GM12878 (cell line): ENCODE results near the gene ITCH. TPM values are rescaled to one million over a fixed set of nuclear protein-coding genes. Genes with fewer than 3 reads are reported as not detected.

ENCODE experiments used
- ATAC-seq: fragments of 200-7000 bp; cut with Tn5 transposase; 3 replicates; pipeline ENCODE4 v1.9.1; 2020; ENCODE audit warnings: mild to moderate bottlenecking, moderate library complexity
- BruUV-seq: library from RNA; stranded (reverse); fragments of 400-500 nt; replicated peaks from 2 replicates; lab custom pipeline; 2021; lab: Mats Ljungman, UMichigan
- CTCF ChIA-PET: fragments of 300-600 bp; sonication (Branson Sonifier 250); formaldehyde crosslinking; extraction: SDS; loops from one replicate; lab custom pipeline; 2021; ENCODE audit warnings: inconsistent platforms; lab: Yijun Ruan, JAX
- POLR2A ChIA-PET: fragments of 350-600 bp; formaldehyde crosslinking; extraction: SDS; loops from one replicate; lab custom pipeline; 2021; ENCODE audit warnings: inconsistent platforms; lab: Charles Lee
- RAD21 ChIA-PET: fragments of 300-600 bp; sonication (Branson Sonifier 250); formaldehyde crosslinking; loops from one replicate; lab custom pipeline; 2023; ENCODE audit warnings: antibody characterized with exemption; ENCODE audit not compliant: unreplicated experiment; lab: Charles Lee
- SMC1A ChIA-PET: fragments of 300-600 bp; sonication (Branson Sonifier 250); formaldehyde crosslinking; loops from one replicate; lab custom pipeline; 2023; ENCODE audit not compliant: unreplicated experiment, uncharacterized antibody; lab: Charles Lee
- DNase-seq: peaks from one replicate; pipeline ENCODE4 v3.0.0-alpha.2; 2011; ENCODE audit warnings: low read depth, low spot score
- FAIRE-seq: peaks from 3 replicates; lab custom pipeline; 2011; peaks lifted over from hg19 to GRCh38; lab: Jason Lieb, UNC
- H2AFZ ChIP-seq: 2 replicates; pipeline ENCODE4 v1.6.0; 2011; ENCODE audit warnings: low read depth, low read length, control low read depth; ENCODE audit not compliant: control insufficient read depth
- H3K27ac ChIP-seq: 2 replicates; pipeline ENCODE4 v1.5.1; 2011; ENCODE audit warnings: control low read depth; ENCODE audit not compliant: control insufficient read depth, insufficient read depth
- H3K27me3 ChIP-seq, 2 experiments: replicated peaks in 1 of 2; 2 replicates each; pipeline versions ENCODE4 v1.6.0 to v1.6.1; 2011; ENCODE audit warnings: low read length in 1 of 2; ENCODE audit not compliant: control insufficient read depth in 2 of 2, insufficient read depth in 2 of 2
- H3K36me3 ChIP-seq, 2 experiments: 2 replicates each; pipeline ENCODE4 v1.5.1; 2011; ENCODE audit warnings: low read length in 1 of 2; ENCODE audit not compliant: control insufficient read depth in 2 of 2, insufficient read depth in 2 of 2
- H3K4me1 ChIP-seq: 2 replicates; pipeline ENCODE4 v1.6.1; 2011; ENCODE audit warnings: mild to moderate bottlenecking, low read length, moderate library complexity, mixed read lengths; ENCODE audit not compliant: control insufficient read depth, insufficient read depth
- H3K4me2 ChIP-seq: 2 replicates; pipeline ENCODE4 v1.6.0; 2011; ENCODE audit warnings: control low read depth; ENCODE audit not compliant: control insufficient read depth, insufficient read depth
- H3K4me3 ChIP-seq: fragments of 200-600 bp; sonication (generic); 2 replicates; pipeline ENCODE4 v1.5.1; 2016
- H3K79me2 ChIP-seq: 2 replicates; pipeline ENCODE4 v1.6.0; 2011; ENCODE audit warnings: low read length; ENCODE audit not compliant: control insufficient read depth, insufficient read depth
- H3K9ac ChIP-seq: 2 replicates; pipeline ENCODE4 v1.8.0; 2011; ENCODE audit warnings: low read length, control low read depth, mixed read lengths; ENCODE audit not compliant: control insufficient read depth, insufficient read depth
- H3K9me3 ChIP-seq: replicated peaks from 3 replicates; pipeline ENCODE4 v1.5.1; 2011; ENCODE audit warnings: mild to moderate bottlenecking, low read length; ENCODE audit not compliant: control insufficient read depth, insufficient read depth
- H4K20me1 ChIP-seq: 2 replicates; pipeline ENCODE4 v1.6.0; 2011; ENCODE audit not compliant: control insufficient read depth, insufficient read depth
- BCL11A ChIP-seq: IDR thresholded peaks from 2 replicates; pipeline ENCODE4 v1.6.1; 2011; ENCODE audit warnings: low read depth, low read length
- BRCA1 ChIP-seq: IDR thresholded peaks from 2 replicates; pipeline ENCODE4 v1.6.1; 2011; ENCODE audit warnings: low read depth, low read length, improper control_type of control experiment
- ETV6 ChIP-seq, 2 experiments: fragments of 450-650 bp in 1 of 2; IDR thresholded peaks in 1 of 2; conservative IDR thresholded peaks in 1 of 2; 2 replicates each; pipeline ENCODE4 v1.6.1; 2014; ENCODE audit warnings: antibody characterized with exemption in 1 of 2, borderline replicate concordance in 1 of 2, low read depth in 1 of 2, mild to moderate bottlenecking in 1 of 2, moderate library complexity in 1 of 2
- MEF2B ChIP-seq: fragments of 450-650 bp; IDR thresholded peaks from 2 replicates; pipeline ENCODE4 v1.6.1; 2018; ENCODE audit warnings: mild to moderate bottlenecking, moderate library complexity; ENCODE audit not compliant: partially characterized antibody, poor library complexity, severe bottlenecking
- POLR2A ChIP-seq: IDR thresholded peaks from 2 replicates; pipeline ENCODE4 v1.6.1; 2011; ENCODE audit warnings: low read depth, mild to moderate bottlenecking, low read length
- TAF1 ChIP-seq: IDR thresholded peaks from 2 replicates; pipeline ENCODE4 v1.6.1; 2011; ENCODE audit warnings: mild to moderate bottlenecking, low read depth, low read length, borderline replicate concordance
- WGBS: methylation state at CpG from one replicate; pipeline ENCODE4 v1.1.6; 2016; ENCODE audit warnings: low lambda C conversion rate; ENCODE audit not compliant: insufficient replicate concordance, insufficient coverage; ENCODE audit errors: missing lambda C conversion rate; 5-methylcytosine and 5-hydroxymethylcytosine counted together
- in situ Hi-C: fragments of 300-500 bp; cut with MboI; formaldehyde crosslinking; loops from 9 replicates; pipeline ENCODE4 v1.14.3; 2018; ENCODE audit warnings: mixed read lengths
- intact Hi-C: fragments of 100-400 bp; cut with micrococcal nuclease; formaldehyde crosslinking; loops from one replicate; pipeline ENCODE4 v1.14.2; 2022; ENCODE audit not compliant: unreplicated experiment
- polyA plus RNA-seq, 11 experiments: library from polyadenylated mRNA; depleted of rRNA in 4 of 11; unstranded in 6 of 11; stranded (reverse) in 5 of 11; fragments of >200 nt; fragmentation: Nextera tagmentation in 4 of 11; fragmentation: Illumina TruSeq in 1 of 11; extraction: Ambion mirVana in 4 of 11; extraction: Trizol in 1 of 11; gene quantifications; 1 replicate in 1 of 11; 2 replicates in 10 of 11; pipeline versions ENCODE4 v1.2.1 to v1.2.3, GENCODE V29; 2011 to 2016; ENCODE audit warnings: inconsistent platforms in 2 of 11, missing spikeins in 2 of 11, low read depth in 1 of 11
- total RNA-seq, 4 experiments: library from RNA; depleted of rRNA in 3 of 4; stranded (reverse); fragments of >200 nt in 3 of 4; fragmentation: Illumina TruSeq in 1 of 4; extraction: Trizol in 1 of 4; gene quantifications; 2 replicates each; pipeline versions ENCODE4 v1.2.1 to v1.2.3, GENCODE V29; 2013 to 2021
- TF ChIP-seq, protein P1 (sequence below): fragments of 450-650 bp; IDR thresholded peaks from 2 replicates; pipeline ENCODE4 v1.6.1; 2017; ENCODE audit warnings: mild to moderate bottlenecking, low read depth, inconsistent platforms; ENCODE audit not compliant: poor library complexity, severe bottlenecking
- TF ChIP-seq, protein P2 (sequence below), 3 experiments: IDR thresholded peaks in 2 of 3; conservative IDR thresholded peaks in 1 of 3; 2 replicates each; pipeline ENCODE4 v1.5.1; 2011; ENCODE audit warnings: low read depth in 3 of 3, low read length in 3 of 3, mild to moderate bottlenecking in 3 of 3, control low read depth in 2 of 3, moderate library complexity in 2 of 3, inconsistent platforms in 1 of 3, mixed read lengths in 1 of 3; ENCODE audit not compliant: control insufficient read depth in 2 of 3, insufficient read depth in 1 of 3; ENCODE audit errors: extremely low read depth in 1 of 3

The ITCH gene
- total and polyA plus RNA-seq, 10 of the 15 experiments (the other 5 are each of a cell fraction or from before 2014, with no cell fraction given), result 7.5 to 46.1 (median 21.5) TPM

GRCh38 chr20:34420146-34420545, 57.1 kb downstream of the ITCH start:
- H3K4me1 ChIP-seq, result peaks cover 11% of the 10 kb centered on the region
- H3K79me2 ChIP-seq, result no peaks in the 10 kb centered on the region
- SMC1A ChIA-PET, result interaction anchor here (1.2 kb wide), 1 partner anchor 16 kb away, joined by 4 read pairs; no protein-coding TSS in a partner anchor
- CTCF ChIA-PET, result interaction anchor here (0.7 to 2.0 kb wide), 2 partner anchors 49 to 108 kb away, joined by 3 to 9 read pairs; no protein-coding TSS in a partner anchor
- H3K27ac ChIP-seq, result no peak overlapping the region
- in situ Hi-C loops (no loop called here), intact Hi-C loops (no loop called here)
- no peak overlapping the region for H3K4me3 ChIP-seq
- peaks cover 2 to 16% of the 10 kb centered on the region in 2 experiments for H3K36me3 ChIP-seq
- 90% methylated on average over 1 of the region's 1 CpG for WGBS
- no TSS peak for BruUV-seq
- FAIRE-seq, result no peak
- RAD21 ChIA-PET, result no interaction called here
- no peak overlapping the region for H3K9ac ChIP-seq
- H4K20me1 ChIP-seq, result no peaks in the 10 kb centered on the region
- H2AFZ ChIP-seq, result no peak overlapping the region
- no peaks in the 10 kb centered on the region for H3K9me3 ChIP-seq
- TF ChIP-seq TAF1 (no peak), BCL11A (no peak), MEF2B (no peak), BRCA1 (no peak), ETV6 (conservative IDR thresholded peaks at IDR 0.05 in 1 of 2, IDR thresholded peaks at IDR 0.05 in 1 of 2; ENCODE audit: borderline replicate concordance in 1 of 2, low read depth in 1 of 2) (no peak), POLR2A (no peak)
- TF ChIP-seq, protein P1, sequence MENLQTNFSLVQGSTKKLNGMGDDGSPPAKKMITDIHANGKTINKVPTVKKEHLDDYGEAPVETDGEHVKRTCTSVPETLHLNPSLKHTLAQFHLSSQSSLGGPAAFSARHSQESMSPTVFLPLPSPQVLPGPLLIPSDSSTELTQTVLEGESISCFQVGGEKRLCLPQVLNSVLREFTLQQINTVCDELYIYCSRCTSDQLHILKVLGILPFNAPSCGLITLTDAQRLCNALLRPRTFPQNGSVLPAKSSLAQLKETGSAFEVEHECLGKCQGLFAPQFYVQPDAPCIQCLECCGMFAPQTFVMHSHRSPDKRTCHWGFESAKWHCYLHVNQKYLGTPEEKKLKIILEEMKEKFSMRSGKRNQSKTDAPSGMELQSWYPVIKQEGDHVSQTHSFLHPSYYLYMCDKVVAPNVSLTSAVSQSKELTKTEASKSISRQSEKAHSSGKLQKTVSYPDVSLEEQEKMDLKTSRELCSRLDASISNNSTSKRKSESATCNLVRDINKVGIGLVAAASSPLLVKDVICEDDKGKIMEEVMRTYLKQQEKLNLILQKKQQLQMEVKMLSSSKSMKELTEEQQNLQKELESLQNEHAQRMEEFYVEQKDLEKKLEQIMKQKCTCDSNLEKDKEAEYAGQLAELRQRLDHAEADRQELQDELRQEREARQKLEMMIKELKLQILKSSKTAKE, result no peak
- TF ChIP-seq, protein P2, sequence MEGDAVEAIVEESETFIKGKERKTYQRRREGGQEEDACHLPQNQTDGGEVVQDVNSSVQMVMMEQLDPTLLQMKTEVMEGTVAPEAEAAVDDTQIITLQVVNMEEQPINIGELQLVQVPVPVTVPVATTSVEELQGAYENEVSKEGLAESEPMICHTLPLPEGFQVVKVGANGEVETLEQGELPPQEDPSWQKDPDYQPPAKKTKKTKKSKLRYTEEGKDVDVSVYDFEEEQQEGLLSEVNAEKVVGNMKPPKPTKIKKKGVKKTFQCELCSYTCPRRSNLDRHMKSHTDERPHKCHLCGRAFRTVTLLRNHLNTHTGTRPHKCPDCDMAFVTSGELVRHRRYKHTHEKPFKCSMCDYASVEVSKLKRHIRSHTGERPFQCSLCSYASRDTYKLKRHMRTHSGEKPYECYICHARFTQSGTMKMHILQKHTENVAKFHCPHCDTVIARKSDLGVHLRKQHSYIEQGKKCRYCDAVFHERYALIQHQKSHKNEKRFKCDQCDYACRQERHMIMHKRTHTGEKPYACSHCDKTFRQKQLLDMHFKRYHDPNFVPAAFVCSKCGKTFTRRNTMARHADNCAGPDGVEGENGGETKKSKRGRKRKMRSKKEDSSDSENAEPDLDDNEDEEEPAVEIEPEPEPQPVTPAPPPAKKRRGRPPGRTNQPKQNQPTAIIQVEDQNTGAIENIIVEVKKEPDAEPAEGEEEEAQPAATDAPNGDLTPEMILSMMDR (IDR thresholded peaks at IDR 0.05 in 2 of 3, conservative IDR thresholded peaks at IDR 0.05 in 1 of 3; ENCODE audit: control insufficient read depth in 2 of 3, extremely low read depth in 1 of 3, insufficient read depth in 1 of 3, low read depth in 3 of 3, low read length in 3 of 3), result no peak
- DNase-seq, result no peak
- ATAC-seq, result no peak
- no peaks in the 10 kb centered on the region for H3K27me3 ChIP-seq
- POLR2A ChIA-PET, result no interaction called here
- no peak overlapping the region for H3K4me2 ChIP-seq
